BJ (cell line): ENCODE results near the gene IGSF21. TPM values are rescaled to one million over a fixed set of nuclear protein-coding genes. Genes with fewer than 3 reads are reported as not detected.

Experiments used
- CTCF ChIA-PET: fragments of 350-600 bp; formaldehyde crosslinking; extraction: SDS; loops from one replicate; lab custom pipeline; 2021; ENCODE audit warnings: antibody characterized with exemption, inconsistent platforms; lab: Yijun Ruan, JAX
- POLR2A ChIA-PET: fragments of 300-600 bp; sonication (Branson Sonifier 250); formaldehyde crosslinking; extraction: SDS; loops from one replicate; lab custom pipeline; 2021; ENCODE audit warnings: antibody characterized with exemption; lab: Charles Lee
- DNase-seq: peaks from one replicate; pipeline ENCODE4 v3.0.0-alpha.2; 2011; ENCODE audit warnings: low read depth
- H3K27me3 ChIP-seq: 2 replicates; pipeline ENCODE4 v1.6.0; 2011; ENCODE audit warnings: low read length; ENCODE audit not compliant: control insufficient read depth, insufficient read depth
- H3K36me3 ChIP-seq: 2 replicates; pipeline ENCODE4 v1.5.1; 2011; ENCODE audit warnings: low read length; ENCODE audit not compliant: control insufficient read depth, insufficient read depth
- H3K4me3 ChIP-seq: 2 replicates; pipeline ENCODE4 v1.5.1; 2011; ENCODE audit warnings: low read depth, mild to moderate bottlenecking, control low read depth, low read length
- polyA plus RNA-seq: library from polyadenylated mRNA; depleted of rRNA; stranded (reverse); fragments of >200 nt; gene quantifications from 2 replicates; pipeline ENCODE4 v1.2.3, GENCODE V29; 2011
- TF ChIP-seq, protein P1 (sequence below): IDR thresholded peaks from 2 replicates; pipeline ENCODE4 v1.5.1; 2011; ENCODE audit warnings: low read depth, mild to moderate bottlenecking, control low read depth, inconsistent platforms, low read length, moderate library complexity; ENCODE audit not compliant: insufficient read depth

Gene IGSF21
- polyA plus RNA-seq, 1 experiment = not detected

DNA sequence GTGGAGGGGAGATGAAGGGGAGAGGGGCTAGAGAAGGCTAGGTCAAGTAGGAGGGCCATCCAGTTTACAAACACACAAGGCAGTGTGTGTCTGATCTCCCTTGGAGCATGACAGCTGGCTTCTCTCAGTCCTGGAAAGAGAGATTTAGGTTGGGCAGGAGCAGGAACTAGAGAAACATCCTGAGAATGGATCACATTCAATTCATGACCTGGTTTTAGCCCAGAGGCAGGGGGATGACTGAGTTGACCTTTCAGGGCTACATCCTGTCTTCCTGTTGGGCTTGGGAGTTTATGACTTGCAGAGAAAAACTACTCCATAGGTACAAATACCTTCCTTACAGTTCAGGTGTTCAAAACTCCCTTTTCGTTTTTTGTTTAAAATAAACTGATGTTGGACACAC, 97.0 kb downstream of the IGSF21 start:
- TF ChIP-seq, protein P1, sequence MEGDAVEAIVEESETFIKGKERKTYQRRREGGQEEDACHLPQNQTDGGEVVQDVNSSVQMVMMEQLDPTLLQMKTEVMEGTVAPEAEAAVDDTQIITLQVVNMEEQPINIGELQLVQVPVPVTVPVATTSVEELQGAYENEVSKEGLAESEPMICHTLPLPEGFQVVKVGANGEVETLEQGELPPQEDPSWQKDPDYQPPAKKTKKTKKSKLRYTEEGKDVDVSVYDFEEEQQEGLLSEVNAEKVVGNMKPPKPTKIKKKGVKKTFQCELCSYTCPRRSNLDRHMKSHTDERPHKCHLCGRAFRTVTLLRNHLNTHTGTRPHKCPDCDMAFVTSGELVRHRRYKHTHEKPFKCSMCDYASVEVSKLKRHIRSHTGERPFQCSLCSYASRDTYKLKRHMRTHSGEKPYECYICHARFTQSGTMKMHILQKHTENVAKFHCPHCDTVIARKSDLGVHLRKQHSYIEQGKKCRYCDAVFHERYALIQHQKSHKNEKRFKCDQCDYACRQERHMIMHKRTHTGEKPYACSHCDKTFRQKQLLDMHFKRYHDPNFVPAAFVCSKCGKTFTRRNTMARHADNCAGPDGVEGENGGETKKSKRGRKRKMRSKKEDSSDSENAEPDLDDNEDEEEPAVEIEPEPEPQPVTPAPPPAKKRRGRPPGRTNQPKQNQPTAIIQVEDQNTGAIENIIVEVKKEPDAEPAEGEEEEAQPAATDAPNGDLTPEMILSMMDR = no peak

DNA sequence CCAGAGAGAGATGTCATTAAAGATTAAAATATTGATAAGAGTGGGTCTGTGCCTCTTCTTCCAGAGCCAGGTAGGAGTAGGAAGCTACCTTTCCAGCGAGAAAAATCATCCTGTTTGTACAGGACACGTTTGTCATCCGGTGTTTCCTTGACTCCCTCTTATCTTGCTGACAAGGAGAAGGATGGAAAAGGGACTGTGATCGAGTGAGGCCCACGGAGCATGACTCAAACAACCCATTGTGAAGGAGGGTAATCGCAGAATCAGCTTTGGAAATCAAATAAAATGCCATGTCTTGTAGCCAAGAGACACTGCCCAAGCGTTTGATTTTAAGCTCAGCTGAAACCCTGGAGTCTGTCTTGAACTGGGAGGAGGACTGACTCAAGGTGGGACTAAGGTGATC, 97.7 kb downstream of the IGSF21 start:
- Histone ChIP-seq H3K36me3 (no peaks in the 10 kb centered on the region), H3K27me3 (no peaks in the 10 kb centered on the region), H3K4me3 (no peak overlapping the region)
- ChIA-PET POLR2A (no interaction called here), CTCF (no interaction called here)
- TF ChIP-seq, protein P1 = no peak
- no peak for DNase-seq

More for the DNA sequence above, 97.0 kb downstream of the IGSF21 start:
- DNase-seq = no peak
- Histone ChIP-seq H3K27me3 (no peaks in the 10 kb centered on the region), H3K4me3 (no peak overlapping the region), H3K36me3 (no peaks in the 10 kb centered on the region)
- ChIA-PET CTCF (no interaction called here), POLR2A (no interaction called here)

DNA sequence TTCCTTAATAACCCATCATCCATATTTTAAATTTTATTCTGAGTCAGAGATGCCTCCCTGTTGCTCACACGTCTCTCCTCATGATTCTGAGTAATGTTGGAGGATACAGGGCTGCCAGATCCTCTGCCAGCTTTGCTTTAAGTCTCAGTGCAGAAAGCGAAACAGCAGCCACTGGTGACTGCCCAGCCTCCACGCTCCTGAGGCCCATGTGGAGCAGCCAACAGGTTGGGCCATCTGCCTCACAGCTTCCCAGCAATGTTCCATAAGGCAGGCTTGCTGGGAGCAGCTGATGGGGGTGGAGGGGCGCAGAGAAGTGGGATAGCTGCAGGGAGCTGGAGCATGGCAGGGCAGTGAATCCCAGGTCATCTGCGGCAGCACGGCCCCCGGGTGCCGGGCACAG, 104.2 kb downstream of the IGSF21 start:
- ChIA-PET CTCF (interaction anchor here (2.0 kb wide), 1 partner anchor 21 kb away, joined by 4 read pairs; no protein-coding TSS in a partner anchor), POLR2A (no interaction called here)
- TF ChIP-seq, protein P1 = no peak
- H3K36me3 ChIP-seq = no peaks in the 10 kb centered on the region
- no peaks in the 10 kb centered on the region for H3K27me3 ChIP-seq
- DNase-seq = no peak
- H3K4me3 ChIP-seq = no peak overlapping the region

DNA sequence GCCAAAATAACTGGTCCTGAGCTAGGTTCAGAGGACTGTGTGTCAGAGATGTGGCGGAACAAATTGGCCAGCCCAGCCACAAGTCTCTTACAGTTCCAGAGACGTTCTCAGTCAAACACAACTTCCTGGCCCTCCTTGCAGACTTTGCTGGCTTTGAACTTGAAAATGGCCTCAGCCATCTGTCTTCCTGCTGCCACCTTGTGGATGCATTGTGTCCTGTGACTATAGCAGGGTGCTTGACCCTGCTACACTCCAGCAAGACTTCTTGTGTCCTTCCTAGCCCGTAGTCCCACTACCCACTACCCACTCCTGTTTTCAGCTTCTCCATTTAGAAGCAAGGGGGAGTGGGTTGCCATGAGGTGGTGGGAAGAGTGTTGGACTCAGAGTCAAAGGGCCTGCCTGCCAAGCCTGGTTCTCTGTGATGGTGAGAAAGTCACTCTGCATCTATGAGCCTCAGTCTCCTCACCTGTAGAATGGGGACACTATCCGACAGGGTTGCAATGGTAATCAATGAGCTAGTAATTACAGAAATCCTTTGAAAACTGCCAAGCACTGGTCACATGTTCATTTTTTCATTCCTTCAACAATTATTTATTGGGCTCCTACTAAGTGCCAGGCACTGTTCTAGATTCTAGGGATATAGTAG, 109.9 kb downstream of the IGSF21 start:
- CTCF ChIA-PET = no interaction called here

DNA sequence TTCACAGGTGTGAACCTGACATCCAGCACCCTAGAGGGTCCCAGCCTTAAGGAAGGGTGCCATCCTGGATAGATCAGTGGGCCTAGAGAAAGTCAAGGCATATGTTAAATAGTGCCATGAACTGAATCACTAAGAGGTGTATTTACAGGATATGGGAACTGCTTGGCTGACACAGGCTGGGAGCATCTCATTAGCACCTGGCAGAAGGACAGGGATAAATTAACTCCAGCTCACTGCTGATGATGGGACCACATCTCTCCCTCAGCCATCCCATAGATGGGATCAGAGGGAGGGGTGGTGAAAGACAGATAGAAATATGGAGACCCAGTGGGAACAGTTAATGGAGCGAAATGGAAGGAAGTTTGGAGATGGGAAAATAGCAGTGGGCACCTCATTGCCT, 122.0 kb downstream of the IGSF21 start:
- DNase-seq = no peak
- H3K36me3 ChIP-seq = no peaks in the 10 kb centered on the region
- ChIA-PET CTCF (no interaction called here), POLR2A (no interaction called here)
- H3K4me3 ChIP-seq = no peak overlapping the region
- no peaks in the 10 kb centered on the region for H3K27me3 ChIP-seq
- TF ChIP-seq, protein P1 = no peak

More for the DNA sequence above, 109.9 kb downstream of the IGSF21 start:
- TF ChIP-seq, protein P1 = peak; percentile 23; the same call in 1 of the 2 replicates
- H3K36me3 ChIP-seq = no peaks in the 10 kb centered on the region
- no peaks in the 10 kb centered on the region; the same call in 1 of the 2 replicates for H3K27me3 ChIP-seq
- H3K4me3 ChIP-seq = no peak overlapping the region
- no peak for DNase-seq
- POLR2A ChIA-PET = no interaction called here
